NCI-H345 treated with DMSO at 0.1 percent for 48 hours (cell line): Measurements from ENCODE around the gene EFCAB14.
"Not testable (repeated sequence)": the region's sequence is repeated elsewhere in the genome, so short reads cannot be mapped to it uniquely, and the experiment has no call there.

Source experiments
- DNase-seq: peaks from one replicate; lab custom pipeline; 2025; ENCODE audit not compliant: unreplicated experiment; lab: John Stamatoyannopoulos, UW

EFCAB14 gene

DNA sequence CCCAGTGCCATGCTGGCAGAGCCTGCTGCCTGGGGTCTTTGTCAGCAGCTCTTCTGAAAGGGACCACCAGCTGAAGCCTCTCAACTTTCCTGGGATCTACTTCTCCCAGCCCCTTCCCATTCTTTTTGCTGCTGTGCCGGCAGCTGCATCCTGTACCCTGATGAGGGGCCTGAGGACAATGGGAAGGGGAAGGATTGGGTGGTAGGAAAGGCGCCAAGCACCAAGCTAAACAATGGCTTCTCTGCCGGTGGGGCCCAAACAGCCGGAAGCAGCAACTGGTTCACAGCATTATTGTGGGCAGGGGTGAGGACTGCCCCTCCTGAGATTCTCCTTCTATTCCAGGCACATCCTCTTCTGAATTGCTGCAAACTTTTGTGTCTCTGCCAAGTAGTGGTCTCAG is 5.0 kb upstream of the EFCAB14 start:
- peak; percentile 45 for DNase-seq

DNA sequence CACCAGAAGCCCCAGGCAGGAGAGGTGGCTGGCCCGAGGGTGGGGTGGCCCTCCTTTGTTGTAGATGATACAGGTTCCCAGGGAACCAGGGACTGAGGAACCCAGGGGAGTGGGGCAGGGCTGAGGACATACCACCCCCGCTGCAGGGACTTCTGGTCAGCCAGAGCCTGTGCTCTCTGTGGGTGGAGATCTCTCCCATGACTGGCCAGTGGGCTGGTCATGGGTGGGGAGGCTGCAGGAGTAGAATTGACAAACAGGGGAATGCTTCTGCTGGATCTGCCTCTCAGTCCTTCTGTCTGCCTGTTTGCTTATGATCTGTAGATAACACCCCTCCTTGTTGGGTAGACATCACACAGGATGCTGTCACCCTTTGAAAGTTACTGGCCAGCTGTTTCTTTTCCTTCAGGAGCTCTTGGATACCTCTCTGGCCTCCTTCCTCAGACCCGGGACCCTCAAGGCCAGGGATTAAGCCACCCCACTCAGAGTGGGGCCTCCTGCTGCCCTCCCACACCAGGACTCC is 2.8 kb upstream of the EFCAB14 start:
- DNase-seq: no peak

GRCh38 chr1:46721204-46721603 is 2.3 kb upstream of the EFCAB14 start:
- no peak for DNase-seq

DNA sequence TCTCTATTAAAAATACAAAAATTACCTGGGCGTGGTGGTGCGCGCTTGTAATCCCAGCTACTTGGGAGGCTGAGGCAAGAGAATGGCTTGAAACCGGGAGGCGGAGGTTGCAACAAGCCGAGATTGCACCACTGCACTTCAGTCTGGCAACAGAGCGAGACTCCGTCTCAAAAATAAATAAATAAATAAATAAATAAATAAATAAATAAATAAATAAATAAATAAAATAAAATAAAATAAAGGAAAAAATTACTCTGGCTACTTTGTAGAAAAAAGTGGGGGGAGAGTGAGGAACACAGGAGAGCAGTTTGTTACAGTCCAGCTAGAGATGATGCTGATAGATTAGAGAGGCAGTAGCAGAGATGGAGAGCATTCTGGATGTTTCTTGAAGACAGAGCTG is 1.4 kb upstream of the EFCAB14 start:
- not testable (repeated sequence) for DNase-seq

DNA sequence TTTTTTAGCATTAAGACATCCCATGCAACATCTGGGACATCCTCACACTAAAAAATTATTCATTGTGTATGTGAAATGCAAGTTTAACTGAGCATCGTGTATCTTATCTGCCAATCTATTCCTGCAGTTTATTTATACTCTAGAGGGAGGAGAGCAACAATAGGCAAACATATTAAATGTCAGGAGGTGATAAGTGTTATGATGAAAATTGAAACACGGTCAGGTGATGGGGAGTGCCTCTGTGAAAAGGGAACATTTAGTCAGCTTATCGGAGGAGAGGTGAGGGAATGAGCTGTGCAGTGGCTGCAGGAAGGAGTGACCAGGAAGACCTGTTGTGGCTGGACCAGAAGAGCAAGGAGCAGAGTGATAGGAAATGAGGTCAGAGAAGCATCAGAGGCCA is 775 bp upstream of the EFCAB14 start:
- no peak for DNase-seq

DNA sequence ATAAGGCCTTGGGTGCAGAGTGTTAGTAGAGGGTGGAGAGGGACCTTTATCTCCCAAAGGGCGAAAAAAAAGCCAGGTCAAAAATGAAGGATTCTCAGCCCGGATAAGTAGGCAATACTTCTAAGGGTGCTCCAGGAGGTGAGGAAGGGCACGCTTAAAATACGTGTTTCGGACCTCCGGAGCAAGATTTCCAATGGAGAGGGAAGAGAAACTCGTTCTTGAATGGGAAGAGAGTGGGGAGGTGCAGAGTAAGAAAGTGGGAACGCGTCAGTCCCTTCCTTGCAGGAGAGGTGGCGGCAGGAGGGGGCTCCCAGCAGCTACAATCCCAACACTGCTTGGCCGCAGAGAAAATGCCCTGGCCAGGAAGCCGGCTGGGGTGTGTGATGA is 581 bp downstream of the EFCAB14 start:
- DNase-seq: no peak

- no peak for DNase-seq
These were observed 1.3 kb downstream of the EFCAB14 start for GRCh38 chr1:46717654-46718053.

GRCh38 chr1:46714976-46715375 is 3.9 kb downstream of the EFCAB14 start:
- DNase-seq: no peak

DNA sequence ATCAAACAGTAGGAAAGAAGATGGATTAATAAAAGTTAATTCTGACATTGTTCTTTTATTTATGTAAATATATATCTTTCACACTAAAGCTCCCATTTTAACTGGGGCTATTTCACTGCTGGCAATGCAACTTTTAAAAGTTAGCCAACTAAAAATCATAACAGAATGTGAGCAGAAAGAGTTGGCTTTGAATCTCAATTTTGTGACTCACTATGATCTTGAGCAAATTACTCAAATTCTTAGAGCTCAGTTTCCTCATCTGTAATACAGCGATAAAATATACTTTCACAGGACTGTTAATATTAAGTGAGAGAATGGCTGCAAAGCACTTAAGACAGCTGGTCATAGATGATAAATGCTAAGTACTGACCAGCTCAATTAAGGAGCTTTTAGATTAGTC is 10.8 kb downstream of the EFCAB14 start:
- DNase-seq: no peak

GRCh38 chr1:46705408-46705807 is 13.5 kb downstream of the EFCAB14 start:
- DNase-seq: no peak

- DNase-seq: no peak
These were observed 14.8 kb downstream of the EFCAB14 start for GRCh38 chr1:46703927-46704641.

DNA sequence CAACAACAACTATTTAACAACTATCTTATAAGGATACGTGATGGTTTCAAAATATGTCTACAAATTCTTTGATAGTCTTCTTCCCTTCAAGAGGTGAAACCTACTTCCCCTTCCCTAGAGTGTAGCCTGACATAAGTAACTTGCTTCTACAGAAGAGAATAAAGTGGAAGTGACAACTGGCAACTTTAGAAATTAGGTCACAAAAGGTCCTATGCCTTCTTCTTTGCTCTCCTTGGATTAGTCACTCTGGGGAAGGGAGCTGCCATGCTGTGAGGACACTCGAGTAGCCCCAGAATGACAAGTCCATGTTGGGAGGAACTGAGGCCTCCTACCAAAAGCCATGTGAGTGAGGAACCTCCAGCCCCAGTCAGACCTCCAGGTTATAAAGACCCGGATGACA is 19.2 kb downstream of the EFCAB14 start:
- no peak for DNase-seq

DNA sequence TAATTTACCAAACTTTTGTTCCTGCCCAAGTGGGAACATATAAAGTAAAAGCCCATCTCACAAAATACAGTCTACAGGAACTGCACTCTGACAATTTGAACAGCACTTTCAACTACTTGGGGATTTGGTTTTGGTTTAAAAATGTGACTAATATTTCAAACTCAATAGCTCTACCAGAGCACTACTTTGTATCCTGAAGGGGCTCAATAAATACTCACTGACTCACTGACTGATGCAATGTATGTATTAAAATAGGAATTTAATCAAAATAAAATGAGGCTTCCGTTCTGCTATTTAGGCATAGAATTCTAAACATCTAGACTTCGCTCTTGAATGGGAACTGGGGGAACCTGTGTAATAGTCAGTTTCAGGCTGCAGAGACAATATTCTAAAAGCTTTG is 21.9 kb downstream of the EFCAB14 start:
- no peak for DNase-seq

- DNase-seq: not testable (repeated sequence)
These were observed 24.2 kb downstream of the EFCAB14 start for GRCh38 chr1:46694676-46695075.

DNA sequence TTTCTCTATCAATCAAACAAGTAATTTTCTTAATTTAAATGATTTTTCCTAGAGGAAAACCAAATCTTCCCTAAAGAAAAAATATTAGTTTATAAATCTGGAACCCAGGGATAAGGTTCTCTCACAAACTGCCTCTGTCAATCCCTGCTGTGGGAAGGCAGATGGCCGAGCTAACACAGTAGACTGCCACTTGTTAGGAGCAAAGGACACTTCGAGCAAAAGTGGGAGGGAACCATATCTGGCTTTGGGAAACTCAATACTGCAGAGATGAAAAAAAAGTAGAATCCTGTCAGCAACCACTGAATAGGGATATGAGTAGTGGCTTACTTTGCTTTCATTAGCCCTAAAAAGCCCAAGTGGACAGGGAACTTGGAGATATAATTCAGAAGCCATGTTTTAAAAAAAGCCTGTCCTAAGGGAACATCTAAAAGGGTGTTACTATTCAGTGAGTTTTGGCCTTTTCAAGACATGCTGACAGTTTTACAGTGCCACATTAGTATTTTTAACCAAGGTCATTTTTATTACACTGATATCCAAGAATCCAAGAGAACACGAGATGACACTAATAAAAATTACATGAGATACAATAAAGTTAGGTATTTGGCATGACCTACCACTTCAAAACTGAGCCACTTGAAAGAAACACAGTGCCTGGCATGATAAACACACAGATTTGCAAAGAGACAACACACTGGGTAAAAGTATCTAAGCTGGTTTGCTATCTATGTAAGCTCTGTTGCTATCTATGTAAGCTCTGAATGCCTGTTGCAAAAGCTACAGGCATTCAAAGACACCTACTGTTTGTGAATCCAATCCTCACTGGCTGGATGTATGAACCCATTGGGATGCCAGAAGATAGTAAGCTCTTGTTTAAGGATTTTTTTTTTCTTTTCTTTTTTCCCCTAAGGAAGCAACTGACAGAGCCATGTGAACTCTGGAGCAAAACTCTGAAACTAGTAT is 25.8 kb downstream of the EFCAB14 start:
- no peak for DNase-seq

DNA sequence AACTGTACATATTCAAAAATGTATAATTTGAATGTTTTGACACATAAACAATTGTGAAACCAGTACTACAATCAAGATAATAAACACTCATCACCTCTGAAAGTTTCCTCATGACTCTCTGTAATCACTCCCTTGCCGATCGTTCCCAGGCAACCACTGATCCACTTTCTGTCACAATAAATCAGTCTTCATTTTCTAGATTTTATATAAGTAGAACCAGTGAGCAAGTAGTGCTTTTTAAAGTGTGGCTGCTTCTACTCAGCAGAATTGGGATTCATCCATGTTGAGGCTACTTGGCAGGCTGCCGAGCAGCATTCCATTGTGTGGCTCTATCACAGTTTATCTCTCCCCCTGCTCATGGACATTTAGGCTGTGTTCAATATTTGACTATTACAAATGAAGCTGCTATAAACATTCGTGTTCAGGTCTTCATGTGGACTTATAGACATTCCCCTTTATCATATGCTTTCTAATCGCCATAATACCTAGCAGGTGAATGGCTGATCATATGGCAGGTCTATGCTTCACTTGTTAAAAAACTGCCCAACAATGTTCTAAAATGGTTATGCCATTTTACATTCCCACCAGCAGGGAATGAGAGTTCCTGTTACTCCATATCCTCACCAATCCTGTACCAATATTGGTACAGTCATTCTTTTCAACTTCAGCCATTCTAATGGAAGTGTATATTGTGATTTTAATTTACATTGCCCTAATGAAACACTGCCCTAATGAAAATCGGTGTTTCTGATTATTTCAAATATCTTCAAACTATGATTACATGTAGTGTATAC is 26.7 kb downstream of the EFCAB14 start:
- DNase-seq: no peak

DNA sequence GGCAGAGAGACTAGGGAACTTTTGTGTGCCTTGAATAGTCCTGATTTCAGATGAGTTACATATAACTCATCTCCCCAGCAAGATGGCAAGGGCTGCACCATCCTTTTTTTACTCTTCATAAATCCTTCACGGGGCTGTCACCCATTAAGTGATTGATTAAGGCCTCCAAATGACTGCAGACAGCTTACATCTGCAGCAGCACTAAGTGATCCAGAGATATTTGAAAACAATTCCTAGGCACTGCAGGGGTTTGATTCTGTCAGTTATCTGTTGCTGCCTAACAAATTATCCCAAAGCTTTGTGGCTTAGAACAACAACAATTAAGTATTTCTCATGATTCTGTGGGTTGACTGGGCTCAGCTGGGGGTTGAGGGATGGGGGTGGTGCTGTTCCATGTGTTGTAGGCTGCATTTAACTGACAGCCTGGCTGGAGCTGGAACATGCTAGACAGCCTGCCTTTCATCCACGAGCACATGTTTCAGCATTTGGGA is 27.9 kb downstream of the EFCAB14 start:
- DNase-seq: no peak

DNA sequence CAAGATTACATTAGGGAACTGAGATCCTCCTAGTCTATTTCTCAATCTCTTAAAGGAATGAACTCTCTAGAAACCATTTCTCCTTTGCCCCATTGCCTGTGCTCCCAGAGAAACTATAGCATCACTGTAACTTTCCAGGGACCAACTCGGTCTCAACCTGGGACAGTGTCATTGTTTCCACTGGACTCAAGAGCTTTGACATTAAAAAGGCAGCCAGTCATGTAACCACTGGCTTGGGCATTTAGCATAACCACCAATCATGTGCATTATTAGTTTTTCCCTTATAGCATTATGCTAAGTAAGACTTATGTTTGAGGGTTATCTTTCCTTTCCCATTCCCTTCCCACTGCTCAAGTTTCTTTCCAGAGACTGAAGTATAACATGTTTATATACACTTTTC is 29.0 kb downstream of the EFCAB14 start:
- no peak for DNase-seq

- DNase-seq: no peak
These were observed 29.6 kb downstream of the EFCAB14 start for GRCh38 chr1:46689356-46689755.

DNA sequence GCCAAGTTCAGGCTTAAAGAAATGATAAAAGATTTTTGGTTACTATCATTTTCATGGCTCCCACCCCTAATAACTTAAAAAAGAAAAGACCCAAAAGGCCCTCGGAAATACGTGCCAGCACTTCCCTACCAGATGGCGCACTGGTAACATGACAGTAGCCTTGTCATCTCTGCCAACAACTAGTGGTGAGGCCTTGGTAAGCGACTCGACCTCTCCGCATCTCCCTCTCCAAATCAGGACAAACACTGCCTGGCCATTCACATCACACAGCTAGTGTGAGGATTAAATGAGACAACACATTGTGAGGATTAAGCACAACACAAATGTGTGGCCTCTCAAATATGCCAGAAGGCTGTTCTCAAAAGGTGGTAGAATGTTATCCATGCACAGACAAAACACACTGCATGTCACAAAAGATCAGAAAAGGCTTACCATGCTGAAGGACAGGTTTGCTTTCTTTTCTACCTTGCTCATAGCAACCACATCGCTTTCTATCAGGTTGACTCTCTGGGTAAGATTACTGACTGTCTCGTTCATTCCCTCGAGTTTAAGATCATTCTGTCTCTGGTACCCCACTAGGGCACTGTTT is 30.9 kb downstream of the EFCAB14 start:
- no peak for DNase-seq
